ENCODE data around the gene ZCCHC4.

Gene ZCCHC4

GRCh38 chr4:25376754-25377571 lies 64.4 kb downstream of the ZCCHC4 start, which contains the start of gene ANAPC4 (continued):
- TF ChIP-seq PRDM2 (tag by site-specific recombination; IDR thresholded peaks at IDR 0.05; ENCODE audit: borderline replicate concordance): no peak
- peak; percentile 87; the same call in 1 of the 2 replicates for TF ChIP-seq KLF8 (tag by site-specific recombination; IDR thresholded peaks at IDR 0.05)
- no peak for TF ChIP-seq ATF2 (tag by site-specific recombination; IDR thresholded peaks at IDR 0.05; ENCODE audit: low read depth)
- peak; percentile 16; the same call in 1 of the 2 replicates for TF ChIP-seq ZNF660 (tag by site-specific recombination; IDR thresholded peaks at IDR 0.05)
- no peak for TF ChIP-seq ZNF394 (tag by site-specific recombination; IDR thresholded peaks at IDR 0.05; ENCODE audit: borderline replicate concordance)
- no peak for TF ChIP-seq KLF17 (tag by site-specific recombination; IDR thresholded peaks at IDR 0.05)
- no peak for TF ChIP-seq ZNF302 (tag by site-specific recombination; IDR thresholded peaks at IDR 0.05; ENCODE audit: low read depth)
- no peak; the same call in 1 of the 2 replicates for TF ChIP-seq KLF7 (tag by site-specific recombination; IDR thresholded peaks at IDR 0.05; ENCODE audit: borderline replicate concordance)
- TF ChIP-seq ZNF16 (tag by site-specific recombination; IDR thresholded peaks at IDR 0.05; ENCODE audit: low read depth): no peak
- TF ChIP-seq HOXD13 (CRISPR knock-in tag; IDR thresholded peaks at IDR 0.05; ENCODE audit: borderline replicate concordance): no peak
- TF ChIP-seq ZNF610 (tag by site-specific recombination; IDR thresholded peaks at IDR 0.05; ENCODE audit: borderline replicate concordance): no peak
- TF ChIP-seq ZNF670 (tag by site-specific recombination; IDR thresholded peaks at IDR 0.05; ENCODE audit: low read depth): no peak
- no peak for TF ChIP-seq OSR2 (tag by site-specific recombination; IDR thresholded peaks at IDR 0.05)
- TF ChIP-seq ZNF280C (tag by site-specific recombination; IDR thresholded peaks at IDR 0.05): no peak
- TF ChIP-seq ZIC2 (tag by site-specific recombination; IDR thresholded peaks at IDR 0.05): peak; percentile 59
- no peak for TF ChIP-seq ZNF112 (tag by site-specific recombination; IDR thresholded peaks at IDR 0.05)
- no peak for TF ChIP-seq ZNF555 (tag by site-specific recombination; conservative IDR thresholded peaks at IDR 0.05)
- TF ChIP-seq ZNF707 (tag by site-specific recombination; IDR thresholded peaks at IDR 0.05): no peak
- no peak for TF ChIP-seq ZNF266 (tag by site-specific recombination; IDR thresholded peaks at IDR 0.05; ENCODE audit: low read depth)
- TF ChIP-seq ZNF398 (tag by site-specific recombination; IDR thresholded peaks at IDR 0.05): 0 out of 2 replicates have a peak, but pooled peaks have one; percentile 22
- no peak for TF ChIP-seq MYNN (tag by site-specific recombination; IDR thresholded peaks at IDR 0.05; ENCODE audit: borderline replicate concordance)
- no peak for TF ChIP-seq ZNF214 (tag by site-specific recombination; IDR thresholded peaks at IDR 0.05; ENCODE audit: borderline replicate concordance)
- TF ChIP-seq KLF1 (tag by site-specific recombination; IDR thresholded peaks at IDR 0.05): peak; percentile 93
- TF ChIP-seq PBX3 (CRISPR knock-in tag; IDR thresholded peaks at IDR 0.05): no peak
- TF ChIP-seq ZNF354C (tag by site-specific recombination; IDR thresholded peaks at IDR 0.05; ENCODE audit: borderline replicate concordance, low read depth): no peak
